HCEC 1CT (cell line): Measurements from ENCODE around the gene ARPC5.
"Not testable (repeated sequence)": the region's sequence is repeated elsewhere in the genome, so short reads cannot be mapped to it uniquely, and the experiment has no call there.

ENCODE experiments used
- DNase-seq: peaks from one replicate; pipeline ENCODE4 v3.0.0-alpha.2; 2017

The ARPC5 gene

GRCh38 chr1:183635606-183636333 lies at the start of gene ARPC5:
Gene ARPC5 (minus strand): TSS chr1:183635783. CDS start chr1:183635659, 124 bp downstream.
- DNase-seq: peak; percentile 99

- DNase-seq: peak; percentile 48
Observed at GRCh38 chr1:183685112-183685713, 49.6 kb upstream of the ARPC5 start.

GRCh38 chr1:183679363-183679762 lies 43.8 kb upstream of the ARPC5 start:
- DNase-seq: not testable (repeated sequence)

- no peak for DNase-seq
Observed at GRCh38 chr1:183678819-183679218, 43.2 kb upstream of the ARPC5 start.

- DNase-seq: peak; percentile 54
Observed at GRCh38 chr1:183676586-183677189, 41.1 kb upstream of the ARPC5 start.

- no peak for DNase-seq
Observed at GRCh38 chr1:183675883-183676585, 40.5 kb upstream of the ARPC5 start.

- no peak for DNase-seq
Observed at GRCh38 chr1:183675381-183675780, 39.8 kb upstream of the ARPC5 start.

- DNase-seq: no peak
Observed at GRCh38 chr1:183674886-183675285, 39.3 kb upstream of the ARPC5 start.

GRCh38 chr1:183674339-183674738 lies 38.8 kb upstream of the ARPC5 start:
- no peak for DNase-seq

GRCh38 chr1:183673605-183674323 lies 38.2 kb upstream of the ARPC5 start:
- DNase-seq: no peak

- no peak for DNase-seq
Observed at GRCh38 chr1:183670169-183670568, 34.6 kb upstream of the ARPC5 start.

- DNase-seq: no peak
Observed at GRCh38 chr1:183656355-183656754, 20.8 kb upstream of the ARPC5 start.

- peak; percentile 84 for DNase-seq
Observed at GRCh38 chr1:183655562-183656075, 20.0 kb upstream of the ARPC5 start.

GRCh38 chr1:183654706-183655105 lies 19.1 kb upstream of the ARPC5 start:
- no peak for DNase-seq

- DNase-seq: no peak
Observed at GRCh38 chr1:183653876-183654451, 18.4 kb upstream of the ARPC5 start.

GRCh38 chr1:183653462-183653794 lies 17.8 kb upstream of the ARPC5 start:
- no peak for DNase-seq

- no peak for DNase-seq
Observed at GRCh38 chr1:183652547-183653461, 17.2 kb upstream of the ARPC5 start, which contains the start of gene APOBEC4. Gene APOBEC4 (minus strand): TSS chr1:183653316. CDS start chr1:183648781, 4,535 bp downstream.

- DNase-seq: no peak
Observed at GRCh38 chr1:183652107-183652506, 16.5 kb upstream of the ARPC5 start.

- no peak for DNase-seq
Observed at GRCh38 chr1:183651612-183652011, 16.0 kb upstream of the ARPC5 start.

- no peak for DNase-seq
Observed at GRCh38 chr1:183648042-183648441, 12.5 kb upstream of the ARPC5 start.

GRCh38 chr1:183646776-183647175 lies 11.2 kb upstream of the ARPC5 start:
- DNase-seq: no peak
